ENCODE results near the gene NMT2. TPM values are rescaled to one million over a fixed set of nuclear protein-coding genes. Genes with fewer than 3 reads are reported as not detected.

NMT2 gene
- total and polyA plus RNA-seq, 2 of the 4 experiments (the other 2 are of a cell fraction) = 18.7 to 41.0 TPM

DNA sequence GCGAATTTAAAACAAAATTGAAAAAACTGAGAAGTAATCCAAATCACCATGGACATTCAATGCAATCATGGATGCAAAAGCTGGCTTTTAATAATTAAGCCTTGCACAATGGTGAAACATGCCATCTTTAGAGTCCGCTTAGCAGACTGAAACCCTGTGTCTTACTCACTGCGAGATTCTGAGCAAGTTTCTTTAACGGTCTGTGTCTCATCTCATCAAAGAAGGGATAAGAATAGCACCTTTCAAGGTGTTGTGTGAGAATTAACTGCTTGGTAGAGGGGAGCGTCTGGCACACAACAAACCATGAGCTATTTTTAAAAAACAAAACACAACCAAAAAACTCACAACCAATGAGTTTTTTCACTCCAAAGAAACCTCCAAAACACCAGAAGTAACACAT is 101.3 kb downstream of the NMT2 start:
- H3K9ac ChIP-seq (ENCODE audit: low read depth, low read length) = no peak overlapping the region
- H3K4ac ChIP-seq (ENCODE audit: low read depth, low read length) = no peak overlapping the region
- H3K4me1 ChIP-seq (ENCODE audit: control insufficient read depth, insufficient read depth, low read length) = no peaks in the 10 kb centered on the region
- no peak overlapping the region for H3K56ac ChIP-seq (ENCODE audit: extremely low read depth, insufficient read depth, low read length)
- no peak overlapping the region for H2AK5ac ChIP-seq (ENCODE audit: low read depth, low read length)
- no peak overlapping the region for H3K4me3 ChIP-seq (ENCODE audit: insufficient read depth, low read depth, low read length)
- 100% methylated on average over 1 of the region's 5 CpGs; no CpG with 5 or more reads in 1 of the 2 experiments for WGBS, 2 experiments (ENCODE audit: extremely low coverage in 2 of 2, insufficient read length in 1 of 2)
- TF ChIP-seq POLR2A (IDR thresholded peaks at IDR 0.05; ENCODE audit: low read depth, low read length) (no peak), RCOR1 (IDR thresholded peaks at IDR 0.05; ENCODE audit: insufficient replicate concordance, low read length) (no peak), NFE2L2 (IDR thresholded peaks at IDR 0.05; ENCODE audit: low read depth, low read length) (no peak), FOS (IDR thresholded peaks at IDR 0.05; ENCODE audit: low read depth, low read length) (no peak), RFX5 (IDR thresholded peaks at IDR 0.05; ENCODE audit: low read depth, low read length) (no peak), MAZ (IDR thresholded peaks at IDR 0.05; ENCODE audit: borderline replicate concordance, low read depth, low read length) (no peak)
- no peaks in the 10 kb centered on the region for H3K36me3 ChIP-seq (ENCODE audit: control insufficient read depth, insufficient read depth, low read length)
- H3K79me1 ChIP-seq (ENCODE audit: low read depth in 1 of 2, low read length in 2 of 2) = no peaks in the 10 kb centered on the region
- H2AFZ ChIP-seq (replicated peaks; ENCODE audit: low read length, poor library complexity) = no peak overlapping the region
- H4K91ac ChIP-seq (ENCODE audit: insufficient read depth, low read depth, low read length) = no peak overlapping the region
- DNase-seq (no peak), ATAC-seq (ENCODE audit: low read depth) (no peak)
- no peak overlapping the region for H2BK15ac ChIP-seq (ENCODE audit: low read depth, low read length)
- H4K20me1 ChIP-seq (ENCODE audit: insufficient read depth, low read length) = no peaks in the 10 kb centered on the region
- no peak overlapping the region for H3K14ac ChIP-seq (replicated peaks; ENCODE audit: low read depth, low read length)
- no peak overlapping the region for H3K23ac ChIP-seq (ENCODE audit: low read depth, low read length)
- in situ Hi-C loops (cut with MboI; ENCODE audit: low sequenced_read_pairs) (no loop called here), dilution Hi-C loops (cut with HindIII; ENCODE audit: low sequenced_read_pairs, unreplicated experiment) (no loop called here), intact Hi-C loops (cut with micrococcal nuclease) (loop anchor here (5.0 kb wide), 1 partner anchor 50 kb away; no protein-coding TSS in a partner anchor)
- H3K4me2 ChIP-seq (ENCODE audit: low read depth, low read length) = no peak overlapping the region
- no peak overlapping the region for H2BK5ac ChIP-seq (ENCODE audit: low read depth, low read length, poor library complexity, severe bottlenecking)
- H3K27me3 ChIP-seq (ENCODE audit: control insufficient read depth, insufficient read depth, low read length) = peaks cover 3% of the 10 kb centered on the region; the same call in 1 of the 2 replicates
- BruUV-seq (replicated peaks) = no TSS peak
- H2BK20ac ChIP-seq (ENCODE audit: low read depth, low read length) = no peak overlapping the region
- H2AK9ac ChIP-seq (replicated peaks; ENCODE audit: low read depth, low read length, poor library complexity) = no peak overlapping the region
- H2BK120ac ChIP-seq (ENCODE audit: low read depth, low read length) = no peak overlapping the region
- POLR2A ChIA-PET (ENCODE audit: unreplicated experiment) = no interaction called here
- H3K9me1 ChIP-seq (ENCODE audit: insufficient read depth, low read length) = no peaks in the 10 kb centered on the region
- no peak overlapping the region for H4K5ac ChIP-seq (ENCODE audit: low read depth, low read length)
- CTCF ChIA-PET = interaction anchor here (1.0 kb wide), 1 partner anchor 10 kb away, joined by 4 read pairs; no protein-coding TSS in a partner anchor
- no peak overlapping the region for H3K18ac ChIP-seq (ENCODE audit: low read depth, low read length)
- H4K8ac ChIP-seq (ENCODE audit: low read depth in 2 of 2, low read length in 2 of 2) = no peak overlapping the region
- H3K27ac ChIP-seq (ENCODE audit: insufficient read depth, low read length) = no peak overlapping the region
- H3K9me3 ChIP-seq (ENCODE audit: control insufficient read depth, insufficient read depth, low read length) = peaks cover 8% of the 10 kb centered on the region
